Brain microvascular endothelial cell (primary cell): Measurements from ENCODE around the gene POLR2F.

Source experiments
- DNase-seq: peaks from one replicate; pipeline ENCODE4 v3.0.0-alpha.2; 2020
- H3K27ac ChIP-seq: fragments of 250-450 bp; sonication (Bioruptor Pico); 2 replicates; pipeline ENCODE4 v1.5.1; 2020; ENCODE audit warnings: mild to moderate bottlenecking, moderate library complexity
- H3K27me3 ChIP-seq: fragments of 250-450 bp; sonication (Bioruptor Pico); replicated peaks from 2 replicates; pipeline ENCODE4 v1.5.1; 2020; ENCODE audit warnings: mild to moderate bottlenecking
- H3K36me3 ChIP-seq: fragments of 250-450 bp; sonication (Bioruptor Pico); replicated peaks from 2 replicates; pipeline ENCODE4 v1.5.1; 2020; ENCODE audit warnings: mild to moderate bottlenecking
- H3K4me3 ChIP-seq: 2 replicates; pipeline ENCODE4 v1.5.1; 2011; ENCODE audit warnings: low read depth, mild to moderate bottlenecking, control low read depth, low read length, moderate library complexity
- in situ Hi-C: cut with HindIII; loops from 2 replicates; pipeline ENCODE4 v1.10.0; 2017; ENCODE audit warnings: low sequenced_read_pairs, low pct_ligation_motif_present
- TF ChIP-seq, protein P1 (sequence below): IDR thresholded peaks from 2 replicates; pipeline ENCODE4 v1.5.1; 2011; ENCODE audit warnings: low read depth, mild to moderate bottlenecking, moderate library complexity, low read length, control low read depth, inconsistent platforms; ENCODE audit errors: missing control alignments

The POLR2F gene

DNA sequence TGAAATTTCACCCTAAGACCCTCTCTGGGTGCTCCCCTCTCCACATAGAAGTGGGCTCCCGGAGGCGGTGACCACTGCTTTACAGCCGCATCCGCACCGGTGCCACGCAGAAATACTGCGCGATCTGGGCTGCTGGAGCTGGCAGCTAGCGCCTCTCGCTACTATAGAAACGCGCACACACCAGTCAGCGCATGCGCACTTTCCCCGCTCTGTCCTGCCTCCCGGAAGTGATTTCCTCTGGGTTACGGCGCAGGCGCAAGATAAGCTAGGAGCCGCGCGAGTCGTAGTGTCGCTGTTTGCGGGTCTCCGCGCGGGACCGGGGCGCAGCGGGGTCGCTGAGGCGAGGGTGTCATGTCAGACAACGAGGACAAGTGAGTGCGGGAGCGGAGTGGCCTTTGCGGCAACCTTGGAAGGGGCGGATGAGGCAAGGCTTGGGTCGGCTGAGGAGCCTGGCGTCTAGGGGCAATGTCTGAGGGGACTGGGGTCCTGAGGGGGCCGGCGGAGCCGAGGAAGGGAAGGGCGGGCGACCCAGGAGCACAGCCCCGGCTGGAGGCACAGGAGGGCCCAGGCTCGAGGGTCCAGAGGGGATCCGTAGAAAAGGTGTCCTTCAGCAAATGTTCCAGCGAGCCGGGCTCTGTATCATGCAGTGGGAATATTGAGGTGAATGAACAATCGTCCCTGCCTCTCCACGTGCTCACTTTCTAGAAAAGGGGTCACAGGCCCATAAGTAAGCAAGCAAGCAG is at the start of gene POLR2F, which contains the start of gene C22orf23:
POLR2F (plus strand) TSS at position 263 of the 743 bp plus-strand sequence; CDS start at position 352, 89 bp downstream.
C22orf23 (minus strand) TSS at position 165 of the 743 bp plus-strand sequence. CDS start 452 bp downstream, outside the sequence.
- H3K27ac ChIP-seq = peak within 1 kb of the TSS; percentile 34
- in situ Hi-C loops = no loop called here
- H3K27me3 ChIP-seq = no peaks in the 10 kb centered on the region
- peak; percentile 94 for DNase-seq
- TF ChIP-seq, protein P1, sequence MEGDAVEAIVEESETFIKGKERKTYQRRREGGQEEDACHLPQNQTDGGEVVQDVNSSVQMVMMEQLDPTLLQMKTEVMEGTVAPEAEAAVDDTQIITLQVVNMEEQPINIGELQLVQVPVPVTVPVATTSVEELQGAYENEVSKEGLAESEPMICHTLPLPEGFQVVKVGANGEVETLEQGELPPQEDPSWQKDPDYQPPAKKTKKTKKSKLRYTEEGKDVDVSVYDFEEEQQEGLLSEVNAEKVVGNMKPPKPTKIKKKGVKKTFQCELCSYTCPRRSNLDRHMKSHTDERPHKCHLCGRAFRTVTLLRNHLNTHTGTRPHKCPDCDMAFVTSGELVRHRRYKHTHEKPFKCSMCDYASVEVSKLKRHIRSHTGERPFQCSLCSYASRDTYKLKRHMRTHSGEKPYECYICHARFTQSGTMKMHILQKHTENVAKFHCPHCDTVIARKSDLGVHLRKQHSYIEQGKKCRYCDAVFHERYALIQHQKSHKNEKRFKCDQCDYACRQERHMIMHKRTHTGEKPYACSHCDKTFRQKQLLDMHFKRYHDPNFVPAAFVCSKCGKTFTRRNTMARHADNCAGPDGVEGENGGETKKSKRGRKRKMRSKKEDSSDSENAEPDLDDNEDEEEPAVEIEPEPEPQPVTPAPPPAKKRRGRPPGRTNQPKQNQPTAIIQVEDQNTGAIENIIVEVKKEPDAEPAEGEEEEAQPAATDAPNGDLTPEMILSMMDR = peak; percentile 4
- H3K36me3 ChIP-seq = peaks cover 18% of the 10 kb centered on the region
- H3K4me3 ChIP-seq = peak within 1 kb of the TSS; percentile 100

DNA sequence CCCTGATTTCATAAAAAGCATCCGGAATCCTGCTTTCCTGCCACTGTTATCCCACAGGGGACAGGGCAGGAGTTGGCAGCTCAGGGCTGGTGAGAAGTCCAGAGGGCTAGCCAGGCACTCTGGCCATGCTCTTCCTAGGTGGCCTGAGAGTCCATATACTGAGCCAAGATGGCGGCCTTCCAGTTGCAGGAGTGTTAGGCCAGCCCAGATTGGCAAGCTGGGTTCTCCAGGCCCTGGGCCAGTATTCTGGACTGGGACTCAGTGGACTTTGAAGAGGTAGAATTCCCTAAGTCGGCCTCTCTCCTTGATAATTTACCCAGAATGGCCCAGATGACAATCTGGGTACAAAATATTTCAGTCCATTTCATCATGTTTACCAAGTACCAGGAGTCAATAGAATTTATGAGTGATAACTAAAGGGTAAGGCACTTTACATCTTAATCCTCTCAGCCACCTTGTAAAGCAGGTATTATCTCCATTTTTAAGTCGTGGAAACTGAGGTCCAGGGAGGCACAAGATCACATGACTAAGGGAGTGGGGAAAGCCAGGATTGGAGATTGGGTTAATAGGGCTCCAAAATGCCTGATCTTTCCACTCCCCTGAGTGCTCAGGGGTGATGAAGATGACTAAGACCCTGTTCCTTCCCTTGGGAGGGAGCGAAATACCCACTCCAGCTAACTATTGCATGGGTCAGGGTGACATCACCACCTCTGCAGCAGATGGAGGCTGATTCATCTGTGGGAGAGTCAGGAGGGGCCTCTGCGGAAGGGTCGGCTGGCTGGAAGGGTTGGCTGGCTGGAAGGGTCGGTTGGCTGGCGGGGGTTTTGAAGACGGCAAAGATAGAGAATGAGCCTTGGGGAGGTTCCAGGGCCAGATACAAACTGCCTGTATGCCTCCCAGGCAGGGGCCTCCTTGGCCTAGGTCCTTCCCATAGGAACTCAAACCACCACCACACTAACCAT is 48.6 kb upstream of the POLR2F start:
- TF ChIP-seq, protein P1 = no peak
- Histone ChIP-seq H3K36me3 (no peaks in the 10 kb centered on the region), H3K27ac (peak overlapping the region; percentile 95), H3K27me3 (no peaks in the 10 kb centered on the region), H3K4me3 (peak overlapping the region; percentile 44)
- peak; percentile 98 for DNase-seq
- in situ Hi-C loops = no loop called here

DNA sequence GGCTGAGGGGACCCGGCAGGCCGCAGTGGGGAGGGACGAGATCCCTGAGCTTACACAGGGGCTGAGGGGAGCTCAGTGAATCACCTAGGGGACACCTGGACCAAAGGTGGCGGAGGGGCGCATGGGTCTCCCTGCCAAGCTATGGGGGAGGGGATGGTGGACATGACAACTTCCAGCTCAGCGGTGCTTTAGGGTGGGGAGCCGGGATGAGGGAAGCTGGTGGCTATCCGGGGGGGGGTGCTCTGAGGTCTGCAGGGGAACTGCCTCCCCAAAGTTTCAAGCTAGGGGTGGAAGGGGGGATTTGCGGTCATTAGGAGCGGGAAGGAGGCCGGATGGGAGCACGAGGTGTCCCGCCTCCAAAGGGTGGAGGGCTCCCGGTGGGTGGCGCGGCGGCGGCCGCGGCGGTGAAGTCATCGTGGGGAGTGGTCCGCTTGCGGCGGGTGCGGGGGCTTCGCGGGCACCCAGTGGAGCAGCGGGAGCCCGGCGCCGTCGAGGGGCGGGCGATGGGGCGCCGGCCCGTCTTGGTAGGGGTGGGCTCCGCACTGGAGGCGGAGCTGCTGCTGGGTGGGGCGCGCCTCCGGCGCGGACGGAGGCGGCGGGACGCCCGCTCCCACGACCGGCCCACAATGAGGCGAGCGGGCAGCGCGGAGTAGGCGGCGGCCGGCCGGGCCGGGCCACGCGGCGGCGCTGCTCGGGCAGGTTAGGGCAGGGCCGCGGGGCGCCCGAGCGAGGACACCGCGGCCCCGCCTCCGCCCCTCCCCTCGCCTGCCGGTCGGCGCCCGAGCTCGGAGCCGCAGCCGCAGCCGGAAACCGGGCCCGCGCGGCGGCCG is 47.8 kb upstream of the POLR2F start, which contains the start of gene MICALL1:
MICALL1 (plus strand) TSS at position 764 of the 830 bp plus-strand sequence. CDS start 126 bp downstream, outside the sequence.
- peak within 1 kb of the TSS; percentile 69 for H3K4me3 ChIP-seq
- in situ Hi-C loops = no loop called here
- H3K27me3 ChIP-seq = no peaks in the 10 kb centered on the region
- peak; percentile 37 for DNase-seq
- no peaks in the 10 kb centered on the region for H3K36me3 ChIP-seq
- TF ChIP-seq, protein P1 = no peak
- peak within 1 kb of the TSS; percentile 95 for H3K27ac ChIP-seq

DNA sequence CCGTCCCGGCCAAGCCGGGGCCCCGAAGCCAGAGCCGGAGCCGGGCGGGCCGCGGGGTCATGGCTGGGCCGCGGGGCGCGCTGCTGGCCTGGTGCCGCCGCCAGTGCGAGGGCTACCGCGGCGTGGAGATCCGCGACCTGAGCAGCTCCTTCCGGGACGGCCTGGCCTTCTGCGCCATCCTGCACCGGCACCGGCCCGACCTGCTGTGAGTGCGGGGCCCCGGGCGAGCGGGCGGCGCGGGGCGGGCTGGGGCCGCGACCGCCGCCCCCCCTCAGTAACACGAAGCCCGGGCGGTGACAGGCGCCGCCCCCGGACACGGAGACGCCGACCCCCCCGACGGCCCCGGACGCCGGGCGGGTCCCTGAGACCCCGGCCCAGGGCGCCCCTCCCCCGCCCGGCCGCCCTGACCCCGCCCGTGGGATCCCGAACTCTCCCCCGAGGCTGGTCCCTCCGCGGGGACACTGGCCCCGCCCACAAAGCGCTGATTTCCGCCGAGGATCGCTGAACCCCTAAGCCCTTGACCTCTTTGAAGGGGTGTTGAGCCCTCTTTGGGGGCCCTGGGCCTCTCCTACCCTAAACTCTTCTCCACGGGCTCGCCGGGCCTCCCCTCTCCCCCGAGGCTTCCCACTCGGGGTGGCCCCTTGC is 47.0 kb upstream of the POLR2F start:
- TF ChIP-seq, protein P1 = no peak
- peak overlapping the region; percentile 95 for H3K27ac ChIP-seq
- peak overlapping the region; percentile 69 for H3K4me3 ChIP-seq
- no peaks in the 10 kb centered on the region for H3K36me3 ChIP-seq
- no peaks in the 10 kb centered on the region for H3K27me3 ChIP-seq
- no peak for DNase-seq
- in situ Hi-C loops = no loop called here
